GM20000 (cell line): ENCODE results near the gene FGFRL1.

Experiments used
- DNase-seq: peaks from one replicate; pipeline ENCODE4 v3.0.0; 2012; ENCODE audit warnings: low spot score
- CTCF ChIP-seq: IDR thresholded peaks from 2 replicates; pipeline ENCODE4 v1.5.1; 2012; ENCODE audit warnings: mild to moderate bottlenecking, control low read depth; ENCODE audit errors: extremely low read depth, missing control alignments

Gene FGFRL1

DNA sequence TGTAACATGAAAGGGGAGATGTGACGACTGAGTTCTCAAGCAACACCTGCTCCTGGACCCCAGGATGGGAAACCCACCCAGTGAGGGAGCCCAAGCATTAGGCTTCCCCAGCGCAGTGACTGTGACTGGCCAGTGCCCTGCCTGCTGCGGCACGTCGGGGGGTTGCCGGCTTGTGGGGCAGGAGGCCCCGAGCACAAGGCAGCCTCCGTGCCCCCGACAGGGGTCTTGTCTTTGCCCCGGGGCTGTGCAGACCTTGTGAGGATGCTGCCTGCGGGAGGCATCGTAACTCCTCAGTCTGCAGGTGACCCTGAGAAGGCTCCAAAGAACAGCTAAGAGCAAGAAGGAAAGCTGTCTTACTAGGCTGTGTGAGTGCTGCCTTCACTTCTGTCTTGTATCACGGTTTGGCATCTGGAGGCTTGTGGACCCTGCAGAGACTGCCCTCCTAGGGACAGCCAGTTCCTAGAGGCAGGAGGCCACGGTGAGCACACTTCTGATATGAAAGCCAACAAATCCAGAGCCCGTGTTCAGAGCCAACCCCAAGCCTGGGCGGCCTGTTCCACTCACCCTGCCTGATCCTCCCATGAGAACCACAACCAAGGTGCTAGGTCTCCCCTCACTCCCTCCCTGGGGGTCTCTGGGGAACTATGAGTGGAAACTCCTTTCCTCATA, 47.7 kb downstream of the FGFRL1 start:
- TF ChIP-seq CTCF: no peak
- no peak for DNase-seq

GRCh38 chr4:1060121-1060520, 48.7 kb downstream of the FGFRL1 start:
- DNase-seq: no peak
- TF ChIP-seq CTCF: no peak

GRCh38 chr4:1060621-1061020, 49.2 kb downstream of the FGFRL1 start:
- TF ChIP-seq CTCF: no peak

GRCh38 chr4:1061056-1061700, 49.8 kb downstream of the FGFRL1 start:
- no peak for DNase-seq

More at GRCh38 chr4:1060621-1061020, 49.2 kb downstream of the FGFRL1 start:
- DNase-seq: no peak

DNA sequence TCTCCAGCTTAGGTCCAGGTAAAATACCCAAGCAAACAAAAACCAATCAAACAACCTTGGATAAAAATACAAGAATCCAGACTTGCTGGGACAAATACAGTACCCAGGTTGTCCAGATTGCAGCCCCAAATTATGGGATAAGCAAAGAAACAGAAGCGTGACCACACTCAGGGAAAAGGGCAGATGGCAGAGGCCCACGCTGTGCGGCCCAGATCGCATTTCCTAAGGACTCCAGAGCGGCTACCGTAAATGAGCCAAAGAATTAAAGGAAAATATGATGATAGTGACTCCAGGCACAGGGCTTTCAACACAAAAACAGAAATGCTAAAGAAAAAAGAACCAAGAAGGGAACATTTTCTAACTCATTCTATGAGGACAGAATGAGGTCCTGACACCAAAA, 50.3 kb downstream of the FGFRL1 start:
- no peak for DNase-seq
- TF ChIP-seq CTCF: no peak

More at GRCh38 chr4:1061056-1061700, 49.8 kb downstream of the FGFRL1 start:
- no peak for TF ChIP-seq CTCF

DNA sequence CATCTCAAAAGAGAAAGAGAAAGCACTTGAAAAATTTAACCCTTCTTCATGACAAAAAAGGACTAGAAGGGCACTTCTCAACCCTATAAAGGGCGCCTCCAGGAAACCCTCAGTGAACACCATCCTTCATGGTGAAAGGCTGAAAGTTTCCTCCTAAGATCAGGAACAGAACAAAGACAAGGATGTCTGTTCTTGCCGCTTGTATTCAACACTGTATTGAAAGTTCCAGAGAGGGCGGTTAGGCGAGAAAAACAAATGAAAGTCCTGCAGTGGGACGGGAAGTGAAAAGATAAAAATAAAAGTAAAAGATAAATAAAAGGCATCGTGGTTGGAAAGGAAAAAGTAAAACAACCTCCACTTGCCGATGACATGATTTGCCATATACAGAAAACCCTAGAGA, 51.0 kb downstream of the FGFRL1 start:
- TF ChIP-seq CTCF: no peak
- no peak for DNase-seq

DNA sequence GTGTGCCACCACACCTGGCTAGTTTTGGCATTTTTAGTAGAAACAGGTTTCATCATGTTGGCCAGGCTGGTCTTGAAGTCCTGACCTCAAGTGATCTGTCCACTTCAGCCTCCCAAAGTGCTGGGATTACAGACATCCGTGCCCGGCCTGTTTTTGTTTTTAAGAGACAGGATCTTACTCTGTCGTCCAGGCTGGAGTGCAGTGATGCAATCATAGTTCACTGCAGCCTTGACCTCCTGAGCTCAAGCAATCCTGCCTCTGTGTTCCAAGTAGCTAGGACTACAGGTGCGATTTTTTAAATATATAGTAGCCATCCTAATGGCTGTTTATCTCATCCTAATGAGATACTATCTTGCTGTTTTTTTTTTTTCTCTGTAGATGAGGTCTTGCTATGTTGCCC, 54.3 kb downstream of the FGFRL1 start:
- TF ChIP-seq CTCF: no peak
- no peak for DNase-seq
